Naive B cell (primary cell): ENCODE measurements around the gene ZNF836. TPM values are rescaled to one million over a fixed set of nuclear protein-coding genes. Genes with fewer than 3 reads are reported as not detected.
"Not testable (repeated sequence)": the region's sequence is repeated elsewhere in the genome, so short reads cannot be mapped to it uniquely, and the experiment has no call there.

Experiments
- ATAC-seq, 2 donors: fragments of 150-1000 bp; cut with Tn5 transposase; 2 replicates each; pipeline ENCODE4 v1.10.0; 2021; ENCODE audit warnings: low read depth in 2 of 2, mild to moderate bottlenecking in 2 of 2, moderate library complexity in 2 of 2
- DNase-seq: peaks from one replicate; pipeline ENCODE4 v3.0.0; 2022
- H3K27ac Mint-ChIP-seq, 6 donors: one replicate each; pipeline ENCODE4 v1.8.0; 2020 to 2022; ENCODE audit warnings: mild to moderate bottlenecking in 6 of 6, mixed read lengths in 6 of 6, moderate library complexity in 5 of 6, inconsistent platforms in 2 of 6
- H3K27me3 Mint-ChIP-seq, 3 donors: one replicate each; pipeline ENCODE4 v1.8.0; 2021 to 2022; ENCODE audit warnings: mixed read lengths in 3 of 3, mild to moderate bottlenecking in 1 of 3
- H3K36me3 Mint-ChIP-seq, 2 donors: one replicate each; pipeline ENCODE4 v1.8.0; 2020 to 2022; ENCODE audit warnings: mixed read lengths in 2 of 2, inconsistent platforms in 1 of 2, mild to moderate bottlenecking in 1 of 2
- H3K4me1 Mint-ChIP-seq, 3 donors: one replicate each; pipeline ENCODE4 v1.8.0; 2020 to 2022; ENCODE audit warnings: mixed read lengths in 3 of 3, inconsistent platforms in 1 of 3, mild to moderate bottlenecking in 1 of 3, moderate library complexity in 1 of 3
- H3K4me3 Mint-ChIP-seq, 8 donors: one replicate each; pipeline ENCODE4 v1.8.0; 2020 to 2022; ENCODE audit warnings: mild to moderate bottlenecking in 8 of 8, mixed read lengths in 8 of 8, moderate library complexity in 8 of 8, inconsistent platforms in 2 of 8
- H3K9me3 Mint-ChIP-seq, 7 donors: one replicate each; pipeline ENCODE4 v1.8.0; 2020 to 2022; ENCODE audit warnings: mixed read lengths in 7 of 7, mild to moderate bottlenecking in 5 of 7, inconsistent platforms in 2 of 7, moderate library complexity in 1 of 7
- polyA plus RNA-seq, 6 donors: library from polyadenylated mRNA; unstranded; fragments of 300-500 nt; fragmentation: Illumina TruSeq; gene quantifications; one replicate each; pipeline ENCODE4 v1.2.3, GENCODE V29; 2021; ENCODE audit warnings: low read depth in 6 of 6

The ZNF836 gene
- 10 to 100 TPM in 4 of 6 donors, 1 to 10 TPM in 2; 8.2 to 21.1 (median 12.0) TPM for polyA plus RNA-seq

DNA sequence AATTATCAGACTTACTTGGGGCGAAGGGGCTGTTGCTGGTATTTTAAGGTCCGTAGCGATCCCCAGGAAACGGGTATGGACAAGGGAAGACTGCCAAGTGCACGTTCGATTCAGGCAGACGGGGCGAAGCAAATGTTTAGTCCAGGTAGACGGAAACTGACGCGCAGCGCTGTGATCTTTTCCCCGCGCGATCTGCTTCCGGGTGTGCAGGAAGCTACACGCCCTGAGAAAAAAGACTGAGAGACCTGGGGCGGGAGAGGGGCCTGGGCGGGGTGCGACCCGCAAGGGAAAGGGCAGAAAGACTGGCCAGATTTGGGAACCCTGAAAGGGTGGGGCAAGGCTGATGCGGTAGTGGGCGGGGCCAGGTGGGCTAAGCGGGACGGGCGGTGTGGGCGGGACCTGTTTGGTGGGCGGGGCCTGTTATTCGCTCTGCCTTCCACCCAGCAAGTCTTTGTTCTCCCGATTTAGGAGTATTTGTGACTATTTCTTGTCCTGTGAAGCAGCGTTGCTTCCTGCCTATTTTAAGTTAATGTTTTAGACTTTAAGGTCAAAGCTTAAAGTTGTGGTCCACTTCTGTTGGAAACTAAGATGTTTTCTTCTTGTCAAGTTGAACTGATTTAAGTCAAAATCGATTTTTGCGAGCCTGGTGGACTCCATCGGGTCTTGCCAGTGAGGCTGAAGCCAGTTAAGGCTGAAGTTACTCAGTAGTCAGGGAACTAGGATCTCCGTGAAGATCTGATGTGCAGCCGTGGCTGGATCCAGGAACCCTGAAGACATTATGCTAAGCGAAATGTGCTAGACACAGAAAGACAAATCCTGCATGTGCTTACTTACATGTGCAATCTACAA lies at the start of gene ZNF836:
Gene ZNF836 (minus strand): TSS at position 301 of the 849 bp plus-strand sequence. CDS start 3,549 bp downstream, outside the sequence.
- no peaks in the 10 kb centered on the region for H3K27me3 Mint-ChIP-seq
- ATAC-seq: peak; percentile 92 to 95
- H3K4me3 Mint-ChIP-seq: peak within 1 kb of the TSS; percentile 97 to 100 (median 99)
- H3K4me1 Mint-ChIP-seq: peaks cover 20 to 44% (median 23%) of the 10 kb centered on the region in 3 donors
- DNase-seq: peak; percentile 86
- peaks cover 9 to 15% of the 10 kb centered on the region in 2 donors for H3K36me3 Mint-ChIP-seq
- H3K9me3 Mint-ChIP-seq: peaks cover 0 to 4% (median 0%) of the 10 kb centered on the region in 7 donors
- H3K27ac Mint-ChIP-seq: peak within 1 kb of the TSS; percentile 97 to 99 (median 98)

DNA sequence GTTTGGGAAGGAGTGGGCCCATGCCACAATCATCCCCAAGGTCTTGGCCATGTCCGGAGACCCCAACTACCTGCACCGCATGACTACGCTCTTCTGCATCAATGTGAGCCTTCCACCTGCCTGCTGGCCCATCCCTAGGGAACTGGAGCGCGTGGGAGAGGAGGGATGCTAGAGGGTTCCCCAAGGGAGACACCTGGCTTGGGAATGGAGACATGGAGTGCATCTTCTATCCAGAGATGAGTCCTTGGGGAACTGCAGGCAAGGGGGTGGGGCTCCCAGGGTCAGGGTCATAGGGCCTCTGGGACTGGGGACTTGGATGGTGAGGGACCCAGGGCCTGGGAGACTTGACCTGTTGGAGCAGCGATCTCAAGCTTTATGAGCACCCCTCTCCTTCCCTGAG lies 49.6 kb upstream of the ZNF836 start:
- peaks cover 21 to 61% of the 10 kb centered on the region in 2 donors for H3K36me3 Mint-ChIP-seq
- no peaks in the 10 kb centered on the region for H3K27me3 Mint-ChIP-seq
- peak overlapping the region in 2 of 6 donors; percentile 36 to 64 for H3K27ac Mint-ChIP-seq
- H3K4me1 Mint-ChIP-seq: peaks cover 6 to 23% (median 17%) of the 10 kb centered on the region in 3 donors
- ATAC-seq (no peak), DNase-seq (no peak)
- H3K4me3 Mint-ChIP-seq: no peak overlapping the region
- no peaks in the 10 kb centered on the region for H3K9me3 Mint-ChIP-seq

DNA sequence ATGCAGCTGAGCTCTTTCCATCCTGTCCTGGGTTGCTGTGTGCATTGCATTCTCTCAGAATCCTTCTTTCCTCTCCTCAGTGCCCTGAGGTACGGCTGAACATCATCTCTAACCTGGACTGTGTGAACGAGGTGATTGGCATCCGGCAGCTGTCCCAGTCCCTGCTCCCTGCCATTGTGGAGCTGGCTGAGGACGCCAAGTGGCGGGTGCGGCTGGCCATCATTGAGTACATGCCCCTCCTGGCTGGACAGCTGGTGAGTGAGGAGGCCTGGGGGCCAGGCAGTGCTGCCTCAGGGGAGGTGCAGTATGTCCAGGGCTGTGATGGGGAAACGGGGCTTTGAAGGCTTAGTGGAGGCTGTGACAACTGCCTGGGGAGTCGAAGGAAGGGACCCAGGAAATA lies 48.2 kb upstream of the ZNF836 start:
- Mint-ChIP-seq H3K27me3 (no peaks in the 10 kb centered on the region), H3K4me1 (peaks cover 6 to 23% (median 17%) of the 10 kb centered on the region in 3 donors), H3K27ac (peak overlapping the region in 3 of 6 donors; percentile 54 to 96 (median 67)), H3K9me3 (no peaks in the 10 kb centered on the region), H3K36me3 (peaks cover 21 to 53% of the 10 kb centered on the region in 2 donors), H3K4me3 (no peak overlapping the region)
- no peak for DNase-seq
- ATAC-seq: no peak

DNA sequence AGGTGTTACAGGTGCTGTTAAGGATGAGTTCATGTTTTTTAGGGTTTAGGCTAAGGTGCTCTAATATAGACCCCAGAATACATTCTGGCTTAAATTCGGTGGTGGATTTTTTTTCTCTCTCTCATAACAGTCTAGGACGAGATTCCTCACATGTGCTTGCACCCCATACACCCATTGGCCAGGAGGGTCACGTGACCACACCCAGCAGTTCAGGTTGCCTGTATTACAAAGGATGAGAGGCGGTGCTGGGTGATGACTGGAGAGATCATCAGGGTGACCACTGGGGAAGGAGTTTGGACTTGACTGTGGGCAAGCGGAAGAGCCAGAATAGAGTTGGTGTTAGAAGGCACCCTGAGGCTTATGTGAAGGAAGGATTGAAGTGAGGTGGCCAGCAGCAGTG lies 46.2 kb upstream of the ZNF836 start:
- Mint-ChIP-seq H3K27ac (peak overlapping the region in 3 of 6 donors; percentile 25 to 80 (median 39)), H3K27me3 (no peaks in the 10 kb centered on the region), H3K9me3 (no peaks in the 10 kb centered on the region), H3K36me3 (peaks cover 14 to 56% of the 10 kb centered on the region in 2 donors), H3K4me3 (peak overlapping the region in 1 of 8 donors; percentile 36), H3K4me1 (peaks cover 4 to 20% (median 7%) of the 10 kb centered on the region in 3 donors)
- ATAC-seq (no peak), DNase-seq (no peak)

DNA sequence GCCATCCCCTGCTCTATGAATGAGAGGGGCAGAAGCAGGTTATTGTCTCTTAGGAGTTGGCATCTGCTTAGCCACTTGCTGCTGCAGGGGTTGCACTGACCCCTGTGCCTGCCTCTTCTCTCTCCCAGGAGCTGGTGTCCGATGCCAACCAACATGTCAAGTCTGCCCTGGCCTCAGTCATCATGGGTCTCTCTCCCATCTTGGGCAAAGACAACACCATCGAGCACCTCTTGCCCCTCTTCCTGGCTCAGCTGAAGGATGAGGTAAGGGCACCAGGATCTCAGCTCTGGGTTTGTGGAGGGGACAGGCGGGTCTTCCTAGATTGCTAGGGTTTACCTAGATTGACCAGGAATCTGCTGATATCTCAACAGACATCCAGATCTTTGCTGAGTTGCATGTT lies 45.0 kb upstream of the ZNF836 start:
- no peaks in the 10 kb centered on the region for H3K27me3 Mint-ChIP-seq
- DNase-seq: no peak
- peaks cover 14 to 57% of the 10 kb centered on the region in 2 donors for H3K36me3 Mint-ChIP-seq
- H3K27ac Mint-ChIP-seq: peak overlapping the region in 1 of 6 donors; percentile 71
- peaks cover 4 to 17% (median 7%) of the 10 kb centered on the region in 3 donors for H3K4me1 Mint-ChIP-seq
- no peak for ATAC-seq
- no peak overlapping the region for H3K4me3 Mint-ChIP-seq
- H3K9me3 Mint-ChIP-seq: no peaks in the 10 kb centered on the region

DNA sequence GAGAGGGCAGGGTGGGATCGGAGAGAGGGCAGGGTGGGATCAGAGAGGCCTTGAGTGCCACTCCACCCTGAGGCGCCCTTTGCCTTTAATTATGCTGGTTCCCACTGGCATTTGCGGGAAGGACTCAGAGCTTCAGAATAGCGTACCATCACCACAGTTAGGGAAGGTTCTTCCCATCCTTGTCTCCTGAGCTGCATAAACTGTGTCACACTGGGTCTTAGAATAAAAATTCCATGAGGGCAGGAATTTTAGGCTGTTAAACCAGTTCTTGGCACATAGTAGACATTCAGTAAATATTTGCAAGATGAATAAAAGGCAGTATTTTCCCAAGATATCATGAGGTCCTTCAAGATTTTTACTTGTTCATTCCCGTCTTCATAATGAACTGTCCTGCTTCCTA lies 42.8 kb upstream of the ZNF836 start:
- Mint-ChIP-seq H3K36me3 (peaks cover 20 to 41% of the 10 kb centered on the region in 2 donors), H3K4me1 (peaks cover 7 to 12% (median 8%) of the 10 kb centered on the region in 3 donors), H3K4me3 (peak overlapping the region in 1 of 8 donors; percentile 16), H3K9me3 (no peaks in the 10 kb centered on the region), H3K27me3 (no peaks in the 10 kb centered on the region), H3K27ac (peak overlapping the region in 3 of 6 donors; percentile 64 to 85 (median 70))
- DNase-seq (no peak), ATAC-seq (no peak)

DNA sequence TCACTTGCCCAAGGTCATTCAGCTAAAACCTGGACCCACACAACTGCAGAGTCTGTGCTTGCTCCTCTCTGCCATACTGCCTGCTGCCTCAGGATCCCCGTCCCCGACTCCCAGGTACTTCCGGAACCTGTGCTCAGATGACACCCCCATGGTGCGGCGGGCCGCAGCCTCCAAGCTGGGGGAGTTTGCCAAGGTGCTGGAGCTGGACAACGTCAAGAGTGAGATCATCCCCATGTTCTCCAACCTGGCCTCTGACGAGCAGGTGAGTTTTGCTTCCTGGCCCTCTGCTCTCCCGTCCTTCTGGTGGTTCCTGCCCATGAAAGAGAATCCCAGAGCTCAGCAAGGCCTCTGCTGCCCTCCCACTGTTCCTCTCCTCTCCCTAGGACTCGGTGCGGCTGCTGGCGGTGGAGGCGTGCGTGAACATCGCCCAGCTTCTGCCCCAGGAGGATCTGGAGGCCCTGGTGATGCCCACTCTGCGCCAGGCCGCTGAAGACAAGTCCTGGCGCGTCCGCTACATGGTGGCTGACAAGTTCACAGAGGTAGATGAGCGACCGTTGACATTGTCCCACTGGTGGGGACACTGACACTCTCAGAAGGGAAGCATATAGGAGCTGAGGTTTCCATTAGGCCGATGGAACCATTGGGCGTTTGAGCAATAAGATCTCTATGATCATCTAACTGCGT lies 41.3 kb upstream of the ZNF836 start:
- Mint-ChIP-seq H3K27me3 (no peaks in the 10 kb centered on the region), H3K4me1 (peaks cover 7 to 10% (median 7%) of the 10 kb centered on the region in 3 donors), H3K4me3 (peak overlapping the region in 1 of 8 donors; percentile 70), H3K27ac (peak overlapping the region in 3 of 6 donors; percentile 59 to 93 (median 70)), H3K36me3 (peaks cover 17 to 37% of the 10 kb centered on the region in 2 donors), H3K9me3 (no peaks in the 10 kb centered on the region)
- ATAC-seq (no peak), DNase-seq (no peak)

DNA sequence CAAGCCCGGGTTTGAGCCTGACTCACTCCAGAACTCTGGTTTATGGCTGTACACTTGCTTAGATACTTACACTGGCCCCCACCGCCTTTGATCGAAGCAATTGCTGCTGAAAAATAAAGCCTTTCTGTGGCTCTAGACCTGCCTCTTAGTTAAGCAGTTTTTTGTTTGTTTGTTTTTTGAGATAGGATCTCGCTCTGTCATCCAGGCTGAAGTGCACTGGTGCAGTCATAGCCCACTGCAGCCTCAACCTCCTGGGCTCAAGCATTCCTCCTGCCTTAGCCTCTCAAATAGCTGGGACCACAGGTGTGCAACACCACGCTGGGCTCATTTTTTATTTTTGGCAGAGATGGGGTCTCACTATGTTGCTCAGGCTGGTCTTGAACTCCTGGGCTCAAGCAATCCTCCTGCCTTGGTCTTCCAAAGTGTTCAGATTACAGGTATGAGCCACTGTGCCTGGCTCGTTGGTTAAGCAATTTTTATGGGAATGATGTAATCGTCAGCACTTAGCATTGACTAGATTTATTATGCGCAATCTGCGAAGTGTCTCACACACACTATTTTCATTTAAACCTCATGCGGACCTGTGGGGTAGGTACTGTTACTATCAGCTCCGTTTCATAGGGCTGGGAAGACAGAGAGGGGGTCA lies 40.6 kb upstream of the ZNF836 start:
- Mint-ChIP-seq H3K36me3 (peaks cover 13 to 32% of the 10 kb centered on the region in 2 donors), H3K4me1 (peaks cover 4 to 10% (median 7%) of the 10 kb centered on the region in 3 donors), H3K27me3 (no peaks in the 10 kb centered on the region), H3K9me3 (no peaks in the 10 kb centered on the region), H3K4me3 (no peak overlapping the region), H3K27ac (peak overlapping the region in 2 of 6 donors; percentile 22 to 57)
- DNase-seq (no peak), ATAC-seq (no peak)

DNA sequence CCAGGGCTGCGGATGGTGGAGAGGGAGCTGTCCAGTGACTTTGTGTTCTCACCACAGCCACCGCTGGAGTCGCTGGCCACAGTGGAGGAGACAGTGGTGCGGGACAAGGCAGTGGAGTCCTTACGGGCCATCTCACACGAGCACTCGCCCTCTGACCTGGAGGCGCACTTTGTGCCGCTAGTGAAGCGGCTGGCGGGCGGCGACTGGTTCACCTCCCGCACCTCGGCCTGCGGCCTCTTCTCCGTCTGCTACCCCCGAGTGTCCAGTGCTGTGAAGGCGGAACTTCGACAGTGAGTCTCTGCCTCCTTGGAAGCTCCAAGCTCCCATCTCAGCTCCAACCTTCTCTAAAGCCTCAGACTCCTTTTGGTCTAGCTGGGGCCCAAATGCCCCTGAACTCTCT lies 39.8 kb upstream of the ZNF836 start:
- Mint-ChIP-seq H3K4me3 (no peak overlapping the region), H3K27ac (peak overlapping the region in 1 of 6 donors; percentile 45), H3K9me3 (no peaks in the 10 kb centered on the region), H3K4me1 (peaks cover 4 to 13% (median 4%) of the 10 kb centered on the region in 3 donors), H3K27me3 (no peaks in the 10 kb centered on the region), H3K36me3 (peaks cover 14 to 28% of the 10 kb centered on the region in 2 donors)
- no peak for DNase-seq
- no peak for ATAC-seq

DNA sequence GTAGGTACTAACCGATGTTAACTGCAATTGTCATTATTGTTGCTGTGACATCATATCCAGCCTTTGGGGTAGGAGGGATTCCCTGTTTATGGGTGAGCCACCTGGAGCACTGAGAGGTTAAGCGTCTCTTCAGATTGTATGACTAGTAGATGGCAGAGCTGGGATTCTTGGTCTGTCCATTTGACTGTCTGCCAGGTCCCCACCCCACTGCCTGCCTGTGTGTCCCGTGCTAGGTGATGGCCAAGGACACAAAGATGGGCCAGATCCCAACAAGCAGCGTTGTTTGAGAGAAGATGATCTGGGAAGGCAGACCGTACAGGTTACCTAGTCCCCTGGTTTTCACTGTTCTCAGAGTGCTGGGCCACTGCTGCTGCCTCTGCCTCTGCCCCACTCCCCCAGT lies 35.1 kb upstream of the ZNF836 start:
- peaks cover 0 to 2% (median 0%) of the 10 kb centered on the region in 7 donors for H3K9me3 Mint-ChIP-seq
- DNase-seq (no peak), ATAC-seq (no peak)
- no peak overlapping the region for H3K4me3 Mint-ChIP-seq
- peaks cover 26 to 51% (median 36%) of the 10 kb centered on the region in 3 donors for H3K4me1 Mint-ChIP-seq
- H3K36me3 Mint-ChIP-seq: peaks cover 14 to 39% of the 10 kb centered on the region in 2 donors
- no peaks in the 10 kb centered on the region for H3K27me3 Mint-ChIP-seq
- H3K27ac Mint-ChIP-seq: no peak overlapping the region

DNA sequence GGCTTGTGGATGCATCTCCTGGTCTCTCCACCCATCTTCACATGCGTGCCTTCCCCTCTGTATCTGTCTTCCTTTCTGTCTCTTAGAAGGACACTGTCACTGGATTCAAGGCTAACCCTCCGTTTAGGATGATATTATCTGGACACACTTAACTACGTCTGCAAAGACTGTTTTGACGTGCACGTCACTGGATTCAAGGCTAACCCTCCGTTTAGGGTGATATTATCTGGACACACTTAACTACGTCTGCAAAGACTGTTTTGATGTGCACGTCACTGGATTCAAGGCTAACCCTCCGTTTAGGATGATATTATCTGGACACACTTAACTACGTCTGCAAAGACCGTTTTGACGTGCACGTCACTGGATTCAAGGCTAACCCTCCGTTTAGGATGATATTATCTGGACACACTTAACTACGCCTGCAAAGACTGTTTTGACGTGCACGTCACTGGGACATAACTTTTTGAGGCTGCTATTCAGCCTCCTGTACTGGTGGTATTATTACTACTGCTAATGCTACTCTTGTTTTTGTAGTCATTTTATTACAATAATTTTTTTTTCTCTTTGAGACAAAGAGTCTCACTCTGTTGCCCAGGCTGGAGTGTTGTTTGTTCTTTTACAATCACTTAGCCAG lies 29.5 kb upstream of the ZNF836 start:
- H3K9me3 Mint-ChIP-seq, H3K4me3 Mint-ChIP-seq, ATAC-seq, H3K27me3 Mint-ChIP-seq, DNase-seq: not testable (repeated sequence)
- H3K4me1 Mint-ChIP-seq: peaks cover 52 to 73% (median 58%) of the 10 kb centered on the region in 3 donors
- peaks cover 3 to 32% of the 10 kb centered on the region in 2 donors for H3K36me3 Mint-ChIP-seq
- peak overlapping the region in 1 of 6 donors; percentile 75 for H3K27ac Mint-ChIP-seq

DNA sequence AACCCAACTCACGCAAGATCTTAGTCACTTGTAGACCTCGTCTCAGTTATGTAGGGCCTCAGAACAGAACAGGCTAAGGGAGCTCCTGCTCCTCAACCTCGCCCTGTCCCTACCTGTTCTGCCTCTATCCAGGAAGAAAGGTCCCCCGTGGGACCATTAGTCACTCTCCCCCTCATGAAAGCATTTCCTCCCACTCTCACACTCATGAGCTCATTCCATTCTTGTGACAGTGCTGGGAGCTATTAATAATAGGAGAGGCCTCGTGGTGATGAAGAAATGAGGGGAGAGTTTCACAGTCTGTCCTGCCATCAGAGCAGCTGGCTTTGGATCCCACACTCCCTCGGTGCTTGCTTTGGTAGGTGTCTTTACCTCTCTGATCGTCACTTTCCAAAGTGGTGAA lies 28.6 kb upstream of the ZNF836 start:
- peak overlapping the region in 1 of 6 donors; percentile 76 for H3K27ac Mint-ChIP-seq
- H3K4me1 Mint-ChIP-seq: peaks cover 45 to 65% (median 59%) of the 10 kb centered on the region in 3 donors
- H3K4me3 Mint-ChIP-seq: no peak overlapping the region
- DNase-seq: no peak
- H3K27me3 Mint-ChIP-seq: no peaks in the 10 kb centered on the region
- H3K9me3 Mint-ChIP-seq: peaks cover 0 to 2% (median 0%) of the 10 kb centered on the region in 7 donors
- H3K36me3 Mint-ChIP-seq: peaks cover 0 to 23% of the 10 kb centered on the region in 2 donors
- no peak for ATAC-seq
